Stimulated activated CD4-positive, alpha-beta T cell treated with anti-CD3 and anti-CD28 coated beads, Interleukin-2, amount 100 ng/mL, for 48 hours (primary cell): Measurements from ENCODE around the gene LRRK1.
"Not testable (repeated sequence)": the region's sequence is repeated elsewhere in the genome, so short reads cannot be mapped to it uniquely, and the experiment has no call there.

Source experiments
- DNase-seq, 2 donors: peaks; one replicate each; pipeline ENCODE4 v3.0.0-alpha.2; 2020

Gene LRRK1

GRCh38 chr15:101083336-101084045 lies 164.3 kb downstream of the LRRK1 start:
- DNase-seq = no peak

- DNase-seq = no peak
Observed at GRCh38 chr15:101084801-101085200, 165.6 kb downstream of the LRRK1 start.

- no peak for DNase-seq
Observed at GRCh38 chr15:101085311-101085700, 166.1 kb downstream of the LRRK1 start.

GRCh38 chr15:101086394-101087171 lies 167.4 kb downstream of the LRRK1 start:
- DNase-seq = no peak

- no peak for DNase-seq
Observed at GRCh38 chr15:101087172-101087769, 168.1 kb downstream of the LRRK1 start.

GRCh38 chr15:101088271-101088670 lies 169.1 kb downstream of the LRRK1 start:
- no peak for DNase-seq

- peak; percentile 87 to 91 for DNase-seq
Observed at GRCh38 chr15:101088788-101089578, 169.8 kb downstream of the LRRK1 start.

- no peak for DNase-seq
Observed at GRCh38 chr15:101089579-101090427, 170.6 kb downstream of the LRRK1 start.

- DNase-seq = no peak
Observed at GRCh38 chr15:101090428-101090790, 171.3 kb downstream of the LRRK1 start.

- no peak for DNase-seq
Observed at GRCh38 chr15:101091080-101092017, 172.2 kb downstream of the LRRK1 start.

- no peak for DNase-seq
Observed at GRCh38 chr15:101092156-101092866, 173.2 kb downstream of the LRRK1 start.

- no peak for DNase-seq
Observed at GRCh38 chr15:101092867-101093202, 173.7 kb downstream of the LRRK1 start.

GRCh38 chr15:101093958-101094357 lies 174.8 kb downstream of the LRRK1 start:
- DNase-seq = no peak

GRCh38 chr15:101095796-101096406 lies 176.7 kb downstream of the LRRK1 start:
- not testable (repeated sequence) for DNase-seq

GRCh38 chr15:101097111-101097510 lies 178.0 kb downstream of the LRRK1 start:
- no peak for DNase-seq

- no peak for DNase-seq
Observed at GRCh38 chr15:101099183-101099582, 180.0 kb downstream of the LRRK1 start.

GRCh38 chr15:101100118-101100517 lies 181.0 kb downstream of the LRRK1 start:
- DNase-seq = no peak

GRCh38 chr15:101100593-101101442 lies 181.7 kb downstream of the LRRK1 start:
- no peak for DNase-seq

- DNase-seq = no peak
Observed at GRCh38 chr15:101101676-101102075, 182.5 kb downstream of the LRRK1 start.
